Stimulated activated CD4-positive, alpha-beta T cell treated with anti-CD3 and anti-CD28 coated beads, Interleukin-4, amount 100 ng/mL, for 1 hour (primary cell): Measurements from ENCODE around the gene ACKR4.
"Not testable (repeated sequence)": the region's sequence is repeated elsewhere in the genome, so short reads cannot be mapped to it uniquely, and the experiment has no call there.

Source experiments
- DNase-seq: peaks from one replicate; pipeline ENCODE4 v3.0.0-alpha.2; 2020

ACKR4 gene

GRCh38 chr3:132596816-132597433 is at the start of gene ACKR4:
TSS of gene ACKR4 (plus strand) at chr3:132597270. CDS start at chr3:132600398, 3,128 bp downstream.
- no peak for DNase-seq

- no peak for DNase-seq
Observed at GRCh38 chr3:132549169-132549568, 47.9 kb upstream of the ACKR4 start.

DNA sequence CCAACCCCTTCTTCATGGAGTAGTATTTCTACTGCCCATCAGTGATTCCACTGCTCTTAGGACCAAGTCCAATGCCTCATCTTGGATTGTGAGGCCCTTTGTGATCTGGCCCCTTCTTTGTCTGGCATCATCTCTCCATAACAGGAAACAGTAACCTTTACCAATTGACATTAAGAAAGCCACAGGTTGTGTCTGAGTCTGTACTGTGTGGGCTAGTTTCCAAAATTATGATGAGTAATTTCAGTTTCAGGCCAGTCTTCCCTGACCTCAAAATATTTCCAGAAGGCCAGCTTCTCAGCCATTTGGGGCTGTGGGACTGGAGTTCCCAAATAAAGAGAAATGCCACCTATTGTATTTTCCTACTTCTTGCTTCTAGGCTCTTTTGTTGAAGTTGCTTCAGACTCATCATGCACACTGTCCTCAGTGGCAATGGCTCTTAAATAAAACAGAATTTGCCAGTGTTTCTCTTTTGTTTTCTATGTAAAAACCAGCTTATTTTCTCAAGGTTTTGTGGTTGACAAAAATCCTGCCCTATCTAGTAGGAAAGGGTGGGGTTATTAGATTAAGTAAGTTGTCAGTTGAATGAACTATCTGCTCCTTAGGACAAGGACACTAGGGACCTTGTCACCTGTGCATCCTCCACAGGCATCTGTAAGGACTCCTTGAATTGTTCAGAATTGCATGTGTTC is 47.0 kb upstream of the ACKR4 start:
- no peak for DNase-seq

- DNase-seq: no peak
Observed at GRCh38 chr3:132550579-132551305, 46.3 kb upstream of the ACKR4 start.

GRCh38 chr3:132553826-132554225 is 43.2 kb upstream of the ACKR4 start:
- DNase-seq: no peak

- DNase-seq: no peak
Observed at GRCh38 chr3:132554437-132554836, 42.6 kb upstream of the ACKR4 start.

GRCh38 chr3:132555306-132556035 is 41.6 kb upstream of the ACKR4 start:
- DNase-seq: no peak

DNA sequence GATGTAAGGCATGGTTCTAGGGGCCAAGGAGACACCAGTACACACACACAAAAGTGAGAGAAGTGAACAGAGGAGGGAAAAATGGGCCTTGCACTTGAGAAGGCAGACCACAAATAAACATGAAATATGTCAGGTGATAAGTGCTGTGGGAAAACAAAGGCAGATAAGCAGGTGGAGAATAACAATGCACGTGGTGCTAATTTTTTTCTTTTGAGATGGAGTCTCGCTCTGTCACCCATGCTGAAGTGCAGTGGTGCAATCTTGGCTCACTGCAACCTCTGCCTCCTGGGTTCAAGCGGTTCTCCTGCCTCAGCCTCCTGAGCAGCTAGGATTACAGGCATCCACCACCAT is 41.1 kb upstream of the ACKR4 start:
- DNase-seq: not testable (repeated sequence)

DNA sequence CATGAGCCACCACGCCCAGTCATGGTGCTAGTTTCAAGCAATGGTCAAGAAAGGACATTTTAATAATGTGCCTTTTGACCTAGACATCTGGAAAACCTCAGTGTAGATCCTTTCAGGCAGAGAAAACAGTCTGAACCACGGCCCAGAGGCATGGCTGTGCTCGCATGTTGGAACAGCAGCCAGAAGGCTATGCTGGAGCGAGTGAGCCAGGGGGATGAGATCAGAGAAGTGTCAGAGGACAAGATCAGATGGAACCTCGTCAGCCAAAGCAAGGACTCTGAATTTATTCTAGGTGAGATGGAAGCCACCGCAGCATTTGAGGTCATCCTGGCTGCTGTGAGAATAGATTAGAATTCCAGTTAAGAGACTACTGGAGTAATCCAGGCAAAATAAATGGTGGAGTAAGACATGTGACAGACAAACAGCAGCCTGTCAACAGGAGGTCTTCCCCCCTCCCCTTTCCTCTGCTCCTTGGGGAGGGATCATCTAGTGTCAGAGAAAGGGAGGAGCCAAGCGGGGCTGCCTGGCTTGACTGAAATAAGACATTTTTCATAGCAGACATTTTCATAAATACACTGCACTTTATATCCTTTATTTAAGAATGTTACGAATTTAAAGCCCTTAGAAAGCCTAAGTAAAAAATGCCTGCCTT is 40.4 kb upstream of the ACKR4 start:
- DNase-seq: no peak

DNA sequence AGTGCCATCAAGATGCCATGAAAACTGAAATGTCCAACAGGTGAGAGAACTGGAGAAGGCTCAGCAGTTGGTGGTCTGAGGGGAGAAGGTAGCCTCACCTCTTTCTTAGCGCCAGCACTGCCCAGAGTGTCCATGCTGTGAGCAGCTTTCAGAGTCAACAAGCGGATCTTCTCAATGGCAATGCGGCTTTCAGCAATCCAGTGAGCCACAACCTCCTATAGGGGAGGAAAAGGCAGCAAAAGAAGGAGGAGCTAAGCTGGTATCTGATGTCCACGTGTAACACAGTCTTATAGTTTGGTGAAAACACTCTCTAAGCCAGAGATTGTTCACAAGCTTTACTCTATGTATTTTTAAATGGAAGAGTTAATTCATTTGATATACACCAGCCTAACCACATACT is 36.1 kb upstream of the ACKR4 start:
- no peak for DNase-seq

- DNase-seq: no peak
Observed at GRCh38 chr3:132563420-132564069, 33.5 kb upstream of the ACKR4 start.

- no peak for DNase-seq
Observed at GRCh38 chr3:132564070-132564465, 33.0 kb upstream of the ACKR4 start.

DNA sequence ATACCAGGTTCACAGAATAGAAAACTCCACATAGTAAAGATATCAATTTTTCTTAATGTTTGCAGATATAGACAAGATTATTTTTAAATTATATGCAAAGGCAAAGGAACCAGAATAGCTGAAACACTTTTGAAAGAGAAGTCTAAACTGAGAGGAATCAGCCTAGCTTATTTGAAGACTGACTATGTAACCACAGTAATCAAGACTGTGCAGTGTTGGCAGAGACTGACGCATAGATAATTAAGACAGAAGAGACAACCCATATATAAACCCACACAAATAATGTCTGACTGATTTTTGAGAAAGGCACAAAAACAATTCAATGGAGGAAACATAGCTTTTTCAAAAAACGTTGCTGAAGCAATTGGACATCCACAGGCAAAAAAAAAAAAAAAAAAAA is 28.6 kb upstream of the ACKR4 start:
- no peak for DNase-seq

DNA sequence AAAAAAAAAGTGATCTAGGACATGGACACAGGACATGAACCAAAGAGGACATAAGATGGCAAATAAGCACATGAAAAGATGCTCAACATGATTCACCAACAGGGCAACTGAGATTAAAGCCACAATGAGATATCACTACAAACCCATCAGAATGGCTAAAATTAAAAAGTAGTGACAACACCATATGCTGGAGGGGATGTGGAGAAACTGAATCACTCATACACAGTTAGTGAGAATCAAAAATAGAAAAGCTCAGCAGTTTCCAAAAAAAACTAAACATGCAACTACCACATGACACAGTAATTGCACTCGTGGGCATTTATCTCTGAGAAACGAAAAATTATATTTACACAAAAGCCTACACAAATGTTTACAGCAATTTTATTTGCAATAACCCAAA is 27.9 kb upstream of the ACKR4 start:
- DNase-seq: no peak

- no peak for DNase-seq
Observed at GRCh38 chr3:132569580-132569979, 27.5 kb upstream of the ACKR4 start.

- DNase-seq: no peak
Observed at GRCh38 chr3:132570016-132570415, 27.1 kb upstream of the ACKR4 start.

GRCh38 chr3:132573797-132574211 is 23.3 kb upstream of the ACKR4 start:
- DNase-seq: no peak

GRCh38 chr3:132587401-132587800 is 9.7 kb upstream of the ACKR4 start:
- DNase-seq: no peak

- no peak for DNase-seq
Observed at GRCh38 chr3:132592216-132592615, 4.9 kb upstream of the ACKR4 start.

DNA sequence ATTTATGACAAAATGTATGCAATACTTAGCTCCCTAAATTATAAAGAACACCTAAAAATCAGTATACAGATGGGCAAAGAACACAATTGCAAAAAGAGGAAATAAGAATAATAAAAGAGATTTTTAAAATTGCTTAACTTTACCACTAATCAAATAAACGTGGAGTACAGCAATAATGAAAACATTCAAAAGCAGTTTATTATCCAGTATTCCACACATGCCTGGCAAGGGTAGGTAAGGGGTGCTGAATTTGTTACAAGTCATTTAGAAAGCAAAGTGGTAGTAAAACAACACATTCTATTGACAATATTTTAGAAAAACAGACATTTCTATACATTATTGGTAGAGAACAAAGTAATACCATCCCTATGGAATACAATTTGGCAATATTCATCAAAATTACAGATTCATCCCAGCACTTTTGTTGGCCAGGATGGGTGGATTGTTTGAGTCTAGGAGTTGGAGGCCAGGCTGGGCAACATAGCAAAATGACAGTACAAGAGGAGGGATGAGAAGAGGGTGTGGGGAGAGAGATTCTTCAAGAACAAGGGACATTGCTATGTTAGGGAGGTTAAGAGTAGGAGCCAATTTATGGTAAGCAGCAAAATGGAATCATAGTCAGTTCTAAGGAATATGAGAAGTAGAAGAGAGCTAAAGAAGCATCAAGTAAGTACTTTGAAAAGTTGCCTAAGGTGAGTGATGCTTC is 3.7 kb upstream of the ACKR4 start:
- no peak for DNase-seq

GRCh38 chr3:132593947-132594323 is 3.1 kb upstream of the ACKR4 start:
- no peak for DNase-seq

- DNase-seq: no peak
Observed at GRCh38 chr3:132594498-132594897, 2.6 kb upstream of the ACKR4 start.
